HepG2 (cell line): ENCODE results near the gene PEX11B. TPM values are rescaled to one million over a fixed set of nuclear protein-coding genes. Genes with fewer than 3 reads are reported as not detected.

Experiments
- ARID5B ChIP-seq: IDR thresholded peaks from 2 replicates; pipeline ENCODE4 v1.4.0; 2020; ENCODE audit warnings: mild to moderate bottlenecking, missing genetic modification reagents
- BORCS8-MEF2B ChIP-seq: sonication (generic); formaldehyde crosslinking; IDR thresholded peaks from 2 replicates; pipeline ENCODE4 v1.8.0; 2022; ENCODE audit warnings: mild to moderate bottlenecking, missing genetic modification reagents
- CENPT ChIP-seq: sonication (generic); formaldehyde crosslinking; IDR thresholded peaks from 2 replicates; pipeline ENCODE4 v1.8.0; 2022; ENCODE audit warnings: low read depth, mild to moderate bottlenecking, moderate library complexity, missing genetic modification reagents
- GATAD1 ChIP-seq: IDR thresholded peaks from 2 replicates; pipeline ENCODE4 v1.6.1; 2016; ENCODE audit warnings: missing genetic modification reagents, missing compliant biosample characterization
- PHF8 ChIP-seq: sonication (generic); formaldehyde crosslinking; IDR thresholded peaks from 2 replicates; pipeline ENCODE4 v1.5.0; 2020; ENCODE audit warnings: missing genetic modification reagents
- PITX1 ChIP-seq: sonication (generic); formaldehyde crosslinking; IDR thresholded peaks from 2 replicates; pipeline ENCODE4 v1.5.1; 2020; ENCODE audit warnings: mild to moderate bottlenecking, missing genetic modification reagents
- PRDM10 ChIP-seq: sonication (generic); formaldehyde crosslinking; IDR thresholded peaks from 2 replicates; pipeline ENCODE4 v1.4.0; 2020; ENCODE audit warnings: low read depth, missing genetic modification reagents
- RXRA ChIP-seq: sonication (generic); formaldehyde crosslinking; IDR thresholded peaks from 2 replicates; pipeline ENCODE4 v1.5.1; 2020; ENCODE audit warnings: missing genetic modification reagents
- SAFB2 ChIP-seq: sonication (generic); formaldehyde crosslinking; IDR thresholded peaks from 2 replicates; pipeline ENCODE4 v1.5.1; 2020; ENCODE audit warnings: missing genetic modification reagents, low read depth, mild to moderate bottlenecking, borderline replicate concordance
- SP1 ChIP-seq, 2 experiments: fragments of 450-650 bp in 1 of 2; sonication (generic) in 1 of 2; formaldehyde crosslinking in 1 of 2; IDR thresholded peaks; 2 replicates each; pipeline versions ENCODE4 v1.4.0 to v1.6.1; 2016 to 2020; ENCODE audit warnings: missing genetic modification reagents in 1 of 2
- SUZ12 ChIP-seq: fragments of 150-350 bp; IDR thresholded peaks from 2 replicates; pipeline ENCODE4 v1.6.1; 2014; ENCODE audit warnings: low read depth, low read length
- XBP1 ChIP-seq: sonication (generic); formaldehyde crosslinking; IDR thresholded peaks from 2 replicates; pipeline ENCODE4 v1.5.0; 2020; ENCODE audit warnings: missing genetic modification reagents
- YEATS4 ChIP-seq: sonication (generic); formaldehyde crosslinking; IDR thresholded peaks from 2 replicates; pipeline ENCODE4 v1.4.0; 2020; ENCODE audit warnings: missing genetic modification reagents, borderline replicate concordance
- ZBED4 ChIP-seq: sonication (generic); formaldehyde crosslinking; IDR thresholded peaks from 2 replicates; pipeline ENCODE4 v1.4.0; 2020; ENCODE audit warnings: missing genetic modification reagents, borderline replicate concordance
- ZBTB7B ChIP-seq: sonication (generic); formaldehyde crosslinking; IDR thresholded peaks from 2 replicates; pipeline ENCODE4 v1.4.0; 2020; ENCODE audit warnings: missing genetic modification reagents
- ZMYM3 ChIP-seq: sonication (generic); formaldehyde crosslinking; IDR thresholded peaks from 2 replicates; pipeline ENCODE4 v1.5.1; 2020; ENCODE audit warnings: mild to moderate bottlenecking, missing genetic modification reagents
- ZNF234 ChIP-seq: sonication (generic); formaldehyde crosslinking; conservative IDR thresholded peaks from 2 replicates; pipeline ENCODE4 v1.5.1; 2020; ENCODE audit warnings: mild to moderate bottlenecking, missing genetic modification reagents
- ZNF615 ChIP-seq: sonication (generic); formaldehyde crosslinking; IDR thresholded peaks from 2 replicates; pipeline ENCODE4 v1.5.0; 2020; ENCODE audit warnings: mild to moderate bottlenecking, missing genetic modification reagents, borderline replicate concordance
- polyA plus RNA-seq, 8 experiments: library from polyadenylated mRNA; depleted of rRNA in 3 of 8; stranded (reverse) in 7 of 8; unstranded in 1 of 8; fragments of >200 nt; fragmentation: Illumina TruSeq in 4 of 8; extraction: Trizol in 4 of 8; gene quantifications; 2 replicates each; pipeline versions ENCODE4 v1.2.1 to v1.2.3, GENCODE V29; 2011 to 2016; ENCODE audit warnings: low read depth in 4 of 8, missing spikeins in 1 of 8, mixed read lengths in 1 of 8; ENCODE audit not compliant: insufficient read depth in 1 of 8
- total RNA-seq, 5 experiments: library from RNA; depleted of rRNA; stranded (reverse); fragments of >200 nt; fragmentation: Illumina TruSeq; extraction: Trizol; gene quantifications; 2 replicates each; pipeline ENCODE4 v1.2.3, GENCODE V29; 2016; ENCODE audit warnings: low read depth in 1 of 5

The PEX11B gene
- total and polyA plus RNA-seq, 2 of the 13 experiments (the other 11 are each of a cell fraction or from before 2014, with no cell fraction given), result 21.6 to 48.4 TPM

- TF ChIP-seq PRDM10 (CRISPR knock-in tag), result no peak
- TF ChIP-seq RXRA (CRISPR knock-in tag), result 0 out of 2 replicates have a peak, but pooled peaks have one; percentile 19
- TF ChIP-seq ARID5B, result no peak
- no peak for TF ChIP-seq ZBTB7B (CRISPR knock-in tag)
- TF ChIP-seq ZNF234 (CRISPR knock-in tag), result no peak
- TF ChIP-seq PHF8, result peak; percentile 58
- no peak for TF ChIP-seq ZMYM3 (CRISPR knock-in tag)
- TF ChIP-seq ZNF615, result no peak
- TF ChIP-seq ZBED4 (CRISPR knock-in tag), result no peak
- no peak for TF ChIP-seq SUZ12
- TF ChIP-seq GATAD1 (CRISPR knock-in tag), result peak; percentile 87
- no peak for TF ChIP-seq BORCS8-MEF2B (CRISPR knock-in tag)
- 0 out of 2 replicates have a peak, but pooled peaks have one; percentile 60 for TF ChIP-seq SAFB2 (CRISPR knock-in tag)
- no peak for TF ChIP-seq XBP1 (CRISPR knock-in tag)
- no peak for TF ChIP-seq CENPT (CRISPR knock-in tag)
- TF ChIP-seq PITX1 (CRISPR knock-in tag), result no peak; the same call in 1 of the 2 replicates
- TF ChIP-seq SP1 (IDR thresholded peaks at IDR 0.05), result no peak
- TF ChIP-seq SP1 (CRISPR knock-in tag; IDR thresholded peaks at IDR 0.05), result peak; percentile 84
- no peak for TF ChIP-seq YEATS4 (CRISPR knock-in tag)
These were observed at the start of gene PEX11B (continued) for GRCh38 chr1:145918144-145918991.
